DOHH2 (cell line): ENCODE measurements around the gene TPRG1L.
A peak's percentile ranks its signal among the peaks of the same experiment; 100 is the strongest.

Experiments used
- H3F3A ChIP-seq: fragments of 200-600 bp; sonication (generic), shearing (Covaris generic); 2 replicates; pipeline ENCODE4 v1.6.0; 2016; ENCODE audit warnings: antibody characterized with exemption, mild to moderate bottlenecking; ENCODE audit not compliant: control insufficient read depth, insufficient read depth
- H3K27ac ChIP-seq: fragments of 200-600 bp; sonication (generic); 2 replicates; pipeline ENCODE4 v1.5.1; 2014; ENCODE audit warnings: low read depth, mild to moderate bottlenecking, low read length, moderate library complexity
- H3K27me3 ChIP-seq: fragments of 200-600 bp; sonication (generic); 2 replicates; pipeline ENCODE4 v1.6.1; 2014; ENCODE audit warnings: mild to moderate bottlenecking, low read length, mixed read lengths; ENCODE audit not compliant: control insufficient read depth
- H3K36me3 ChIP-seq: fragments of 200-600 bp; sonication (generic); 2 replicates; pipeline ENCODE4 v1.6.1; 2014; ENCODE audit warnings: mild to moderate bottlenecking, low read length, moderate library complexity, mixed read lengths; ENCODE audit not compliant: control insufficient read depth
- H3K4me1 ChIP-seq: fragments of 200-600 bp; sonication (generic); 2 replicates; pipeline ENCODE4 v1.6.1; 2014; ENCODE audit warnings: mild to moderate bottlenecking, low read length, mixed read lengths; ENCODE audit not compliant: control insufficient read depth
- H3K4me2 ChIP-seq: fragments of 200-600 bp; sonication (generic); 2 replicates; pipeline ENCODE4 v1.6.0; 2014; ENCODE audit warnings: mild to moderate bottlenecking, low read length, moderate library complexity
- H3K4me3 ChIP-seq: fragments of 200-600 bp; sonication (generic); 2 replicates; pipeline ENCODE4 v1.5.1; 2014; ENCODE audit warnings: mild to moderate bottlenecking, low read length, mixed read lengths
- H3K79me2 ChIP-seq: fragments of 200-600 bp; sonication (generic); 2 replicates; pipeline ENCODE4 v1.6.1; 2014; ENCODE audit warnings: mild to moderate bottlenecking, low read length, mixed read lengths; ENCODE audit not compliant: control insufficient read depth
- H3K9me2 ChIP-seq: fragments of 200-600 bp; sonication (generic); replicated peaks from 2 replicates; pipeline ENCODE4 v1.6.1; 2014; ENCODE audit warnings: mild to moderate bottlenecking, low read length, mixed read lengths; ENCODE audit not compliant: control insufficient read depth
- H3K9me3 ChIP-seq: fragments of 200-600 bp; sonication (generic); 2 replicates; pipeline ENCODE4 v1.6.1; 2014; ENCODE audit warnings: antibody characterized with exemption, low read length, mixed read lengths; ENCODE audit not compliant: control insufficient read depth, insufficient read depth
- H4K20me1 ChIP-seq: fragments of 200-600 bp; sonication (generic); 2 replicates; pipeline ENCODE4 v1.6.0; 2014; ENCODE audit warnings: low read depth, mild to moderate bottlenecking, antibody characterized with exemption, low read length, moderate library complexity; ENCODE audit not compliant: control insufficient read depth, insufficient read depth
- EZH2phosphoT487 ChIP-seq: fragments of 200-600 bp; sonication (generic); IDR thresholded peaks from 2 replicates; pipeline ENCODE4 v1.6.1; 2017; ENCODE audit warnings: borderline replicate concordance, mild to moderate bottlenecking, antibody characterized with exemption, low read length, moderate library complexity, mixed read lengths
- TF ChIP-seq, protein P1 (sequence below): fragments of 200-600 bp; sonication (generic); IDR thresholded peaks from one replicate; pipeline ENCODE4 v1.5.1; 2014; ENCODE audit warnings: antibody characterized with exemption, mild to moderate bottlenecking, low read depth, low read length; ENCODE audit not compliant: poor library complexity, severe bottlenecking

TPRG1L gene

GRCh38 chr1:3651930-3652547 is 27.2 kb downstream of the TPRG1L start, which contains the start of gene TP73:
Gene TP73, plus strand, starts transcription at chr1:3652516. Its CDS starts 29,850 bp downstream, at chr1:3682366.
- peak within 1 kb of the TSS; percentile 83 for H3K4me3 ChIP-seq
- TF ChIP-seq EZH2phosphoT487: no peak
- TF ChIP-seq, protein P1, sequence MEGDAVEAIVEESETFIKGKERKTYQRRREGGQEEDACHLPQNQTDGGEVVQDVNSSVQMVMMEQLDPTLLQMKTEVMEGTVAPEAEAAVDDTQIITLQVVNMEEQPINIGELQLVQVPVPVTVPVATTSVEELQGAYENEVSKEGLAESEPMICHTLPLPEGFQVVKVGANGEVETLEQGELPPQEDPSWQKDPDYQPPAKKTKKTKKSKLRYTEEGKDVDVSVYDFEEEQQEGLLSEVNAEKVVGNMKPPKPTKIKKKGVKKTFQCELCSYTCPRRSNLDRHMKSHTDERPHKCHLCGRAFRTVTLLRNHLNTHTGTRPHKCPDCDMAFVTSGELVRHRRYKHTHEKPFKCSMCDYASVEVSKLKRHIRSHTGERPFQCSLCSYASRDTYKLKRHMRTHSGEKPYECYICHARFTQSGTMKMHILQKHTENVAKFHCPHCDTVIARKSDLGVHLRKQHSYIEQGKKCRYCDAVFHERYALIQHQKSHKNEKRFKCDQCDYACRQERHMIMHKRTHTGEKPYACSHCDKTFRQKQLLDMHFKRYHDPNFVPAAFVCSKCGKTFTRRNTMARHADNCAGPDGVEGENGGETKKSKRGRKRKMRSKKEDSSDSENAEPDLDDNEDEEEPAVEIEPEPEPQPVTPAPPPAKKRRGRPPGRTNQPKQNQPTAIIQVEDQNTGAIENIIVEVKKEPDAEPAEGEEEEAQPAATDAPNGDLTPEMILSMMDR: no peak
- peak within 1 kb of the TSS; percentile 82 for H3K4me2 ChIP-seq
- no peaks in the 10 kb centered on the region for H4K20me1 ChIP-seq
- H3F3A ChIP-seq: peaks cover 12% of the 10 kb centered on the region
- H3K27me3 ChIP-seq: no peaks in the 10 kb centered on the region
- H3K27ac ChIP-seq: no peak within 1 kb of the TSS
- no peaks in the 10 kb centered on the region for H3K9me3 ChIP-seq
- no peaks in the 10 kb centered on the region for H3K9me2 ChIP-seq
- peaks cover 60% of the 10 kb centered on the region for H3K4me1 ChIP-seq
- H3K36me3 ChIP-seq: peaks cover 12% of the 10 kb centered on the region
- peaks cover 56% of the 10 kb centered on the region for H3K79me2 ChIP-seq

- Histone ChIP-seq H3F3A (peaks cover 11% of the 10 kb centered on the region), H3K79me2 (peaks cover 63% of the 10 kb centered on the region), H3K4me3 (peak overlapping the region; percentile 83), H3K9me2 (no peaks in the 10 kb centered on the region), H4K20me1 (no peaks in the 10 kb centered on the region), H3K27ac (no peak overlapping the region), H3K36me3 (peaks cover 6% of the 10 kb centered on the region), H3K4me1 (peaks cover 65% of the 10 kb centered on the region), H3K9me3 (no peaks in the 10 kb centered on the region), H3K27me3 (no peaks in the 10 kb centered on the region), H3K4me2 (peak overlapping the region; percentile 82)
- TF ChIP-seq, protein P1: no peak
- TF ChIP-seq EZH2phosphoT487: no peak
These were observed 27.9 kb downstream of the TPRG1L start for GRCh38 chr1:3652548-3653285.

DNA sequence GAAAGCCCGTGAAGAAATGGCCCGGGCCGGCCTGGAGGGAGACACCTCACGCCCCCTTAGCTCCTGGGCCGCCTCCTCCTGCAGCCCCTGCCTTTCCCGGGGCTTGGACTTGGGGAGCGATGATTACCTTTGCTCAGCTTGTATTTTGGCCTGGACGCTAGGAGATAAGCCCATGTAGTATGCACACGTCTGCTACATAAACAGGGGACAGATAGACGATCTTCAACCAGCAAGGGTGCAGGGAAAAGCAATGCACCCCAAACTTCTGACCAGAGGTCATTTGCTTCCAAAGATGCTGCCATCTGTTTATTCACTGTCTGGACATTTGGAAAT is 28.4 kb downstream of the TPRG1L start:
- Histone ChIP-seq H3K27ac (no peak overlapping the region), H3K4me1 (peaks cover 69% of the 10 kb centered on the region), H3K27me3 (no peaks in the 10 kb centered on the region), H3K9me2 (no peaks in the 10 kb centered on the region), H3K9me3 (no peaks in the 10 kb centered on the region), H3K4me3 (peak overlapping the region; percentile 83), H3F3A (peaks cover 6% of the 10 kb centered on the region), H3K36me3 (peaks cover under 1% of the 10 kb centered on the region), H3K4me2 (peak overlapping the region; percentile 82), H4K20me1 (no peaks in the 10 kb centered on the region), H3K79me2 (peaks cover 68% of the 10 kb centered on the region)
- TF ChIP-seq, protein P1: no peak
- TF ChIP-seq EZH2phosphoT487: no peak
